ENCODE results near the gene POLR2J3. TPM values are rescaled to one million over a fixed set of nuclear protein-coding genes. Genes with fewer than 3 reads are reported as not detected.

The POLR2J3 gene
- total RNA-seq, 1 experiment from 2014 or later: 12.7 TPM

Other genes starting within 250 kb of the POLR2J3 start
- not detected in 2 replicates for gene SPDYE6, start 216.1 kb downstream of the POLR2J3 start, total RNA-seq (2014; rRNA removed; shearing (Covaris generic))
- gene PRKRIP1, start 176.2 kb downstream of the POLR2J3 start, total RNA-seq (2014; rRNA removed; shearing (Covaris generic)): 20.5 and 24.4 TPM in 2 replicates
- 13.3 and 17.3 TPM in 2 replicates for gene ORAI2, start 139.0 kb downstream of the POLR2J3 start, total RNA-seq (2014; rRNA removed; shearing (Covaris generic))
- 29.1 and 30.5 TPM in 2 replicates for gene ALKBH4, start 107.7 kb downstream of the POLR2J3 start, total RNA-seq (2014; rRNA removed; shearing (Covaris generic))
- 54.0 and 67.2 TPM in 2 replicates for gene LRWD1, start 107.6 kb downstream of the POLR2J3 start, total RNA-seq (2014; rRNA removed; shearing (Covaris generic))
- gene POLR2J, start 93.7 kb downstream of the POLR2J3 start, total RNA-seq (2014; rRNA removed; shearing (Covaris generic)): 40.9 and 42.2 TPM in 2 replicates
- gene RASA4B, start 54.8 kb downstream of the POLR2J3 start, total RNA-seq (2014; rRNA removed; shearing (Covaris generic)): 3.2 and 5.9 TPM in 2 replicates
- gene UPK3BL2, start 28.9 kb downstream of the POLR2J3 start, total RNA-seq (2014; rRNA removed; shearing (Covaris generic)): 4.0 and 13.2 TPM in 2 replicates
- not detected in 2 replicates for gene SPDYE2, start 21.4 kb downstream of the POLR2J3 start, total RNA-seq (2014; rRNA removed; shearing (Covaris generic))
- 7.8 and 9.3 TPM in 2 replicates for gene RASA4, start 44.2 kb upstream of the POLR2J3 start, total RNA-seq (2014; rRNA removed; shearing (Covaris generic))
- 21.6 and 28.3 TPM in 2 replicates for gene UPK3BL1, start 70.2 kb upstream of the POLR2J3 start, total RNA-seq (2014; rRNA removed; shearing (Covaris generic))
- gene SPDYE2B, start 77.7 kb upstream of the POLR2J3 start, total RNA-seq (2014; rRNA removed; shearing (Covaris generic)): not detected in 2 replicates
- gene POLR2J2, start 99.1 kb upstream of the POLR2J3 start, total RNA-seq (2014; rRNA removed; shearing (Covaris generic)): 0.83 and 1.7 TPM in 2 replicates
- gene FAM185A, start 176.4 kb upstream of the POLR2J3 start, total RNA-seq (2014; rRNA removed; shearing (Covaris generic)): 3.5 and 5.1 TPM in 2 replicates

Measured in H7 (cell line).